Diencephalon (tissue), 1 donor: ENCODE results near the gene CHMP3. TPM values are rescaled to one million over a fixed set of nuclear protein-coding genes. Genes with fewer than 3 reads are reported as not detected.

Experiments used
- small RNA-seq: library from RNA; depleted of rRNA; stranded (forward); fragments of <200 nt; gene quantifications from one replicate; pipeline ENCODE3, GENCODE V24; 2014
- total RNA-seq: library from RNA; depleted of rRNA; stranded (reverse); fragments of >200 nt; gene quantifications from one replicate; pipeline ENCODE4 v1.2.3, GENCODE V29; 2014

The CHMP3 gene
- 53.1 TPM for total RNA-seq

GRCh38 chr2:86562922-86563649, at the start of gene CHMP3:
Gene CHMP3 (minus strand): TSS chr2:86563443. CDS start chr2:86563348, 95 bp downstream.

Small RNA genes lying within 50 kb of the gene (small RNA-seq; reads per million reads assigned to genes)
- not detected for gene RNU6-640P

Other genes starting within 250 kb of the CHMP3 start
- 200 TPM for gene REEP1, start 225.8 kb downstream of the CHMP3 start, total RNA-seq
- gene KDM3A, start 122.1 kb downstream of the CHMP3 start, total RNA-seq, result 38.5 TPM
- gene RNF103, start 60.4 kb upstream of the CHMP3 start, total RNA-seq, result 45.9 TPM
- gene RMND5A, start 156.8 kb upstream of the CHMP3 start, total RNA-seq, result 58.8 TPM
- gene CD8A, start 227.5 kb upstream of the CHMP3 start, total RNA-seq, result 1.6 TPM